Fibroblast of lung (primary cell): ENCODE data around the gene FAM3D.

ENCODE experiments used
- CTCF ChIP-seq, 2 donors: IDR thresholded peaks in 1 of 2; conservative IDR thresholded peaks in 1 of 2; 1 replicate in 1 of 2; 2 replicates in 1 of 2; pipeline ENCODE4 v1.5.1; 2011 to 2012; ENCODE audit warnings: low read length in 2 of 2, control low read depth in 1 of 2, inconsistent platforms in 1 of 2, low read depth in 1 of 2, mild to moderate bottlenecking in 1 of 2
- EZH2 ChIP-seq: IDR thresholded peaks from 2 replicates; pipeline ENCODE4 v1.5.1; 2012; ENCODE audit warnings: low read length, control low read depth, mild to moderate bottlenecking; ENCODE audit errors: missing control alignments

GRCh38 chr3:58638591-58638990 lies 28.0 kb downstream of the FAM3D start:
- no peak for TF ChIP-seq CTCF (conservative IDR thresholded peaks at IDR 0.05 in 1 of 2, IDR thresholded peaks at IDR 0.05 in 1 of 2; ENCODE audit: low read depth in 1 of 2, low read length in 2 of 2)
- no peak for TF ChIP-seq EZH2
